ENCODE results near the gene DNAH17. TPM values are rescaled to one million over a fixed set of nuclear protein-coding genes. Genes with fewer than 3 reads are reported as not detected.

Gene DNAH17
- polyA plus RNA-seq, 1 of the 3 experiments (the other 2 are of a cell fraction): not detected

- Histone ChIP-seq H3K27me3 (ENCODE audit: insufficient read depth) (no peaks in the 10 kb centered on the region), H3F3A (replicated peaks; ENCODE audit: insufficient read depth) (no peaks in the 10 kb centered on the region), H3K9me3 (no peaks in the 10 kb centered on the region), H4K20me1 (ENCODE audit: insufficient read depth) (no peaks in the 10 kb centered on the region), H3K4me3 (ENCODE audit: low read depth in 2 of 2, low read length in 1 of 2) (no peak overlapping the region), H3K27ac (ENCODE audit: low read depth in 2 of 2, low read length in 1 of 2) (no peak overlapping the region), H2AFZ (ENCODE audit: low read depth) (no peak overlapping the region), H3K79me2 (ENCODE audit: insufficient read depth) (no peaks in the 10 kb centered on the region), H3K4me1 (ENCODE audit: control insufficient read depth in 1 of 2, insufficient read depth in 2 of 2, low read depth in 1 of 2, low read length in 1 of 2) (peaks cover 0 to 1% of the 10 kb centered on the region in 2 experiments; a peak in 1 of 4 replicates), H3K36me3 (replicated peaks in 1 of 2; ENCODE audit: control insufficient read depth in 1 of 2, insufficient read depth in 2 of 2, low read length in 1 of 2) (no peaks in the 10 kb centered on the region), H3K9me2 (no peaks in the 10 kb centered on the region), H3K4me2 (no peak overlapping the region), H3K9ac (no peak overlapping the region)
- POLR2A ChIA-PET: no interaction called here
- CTCF ChIA-PET: interaction anchor here (1.5 kb wide), 1 partner anchor 40 kb away, joined by 4 read pairs; no protein-coding TSS in a partner anchor
- TF ChIP-seq RAD21 (IDR thresholded peaks at IDR 0.05; ENCODE audit: low read length): no peak
- no peak for DNase-seq
- 72% methylated on average over 8 of the region's 8 CpGs for WGBS (ENCODE audit: low lambda C conversion rate)
Observed at GRCh38 chr17:78462148-78462547, 115.0 kb downstream of the DNAH17 start.

- POLR2A ChIA-PET: no interaction called here
- CTCF ChIA-PET: no interaction called here
- no peak overlapping the region for H3K9ac ChIP-seq
Observed at GRCh38 chr17:78461799-78462053, 115.5 kb downstream of the DNAH17 start.

More at GRCh38 chr17:78461799-78462053, 115.5 kb downstream of the DNAH17 start:
- H3K79me2 ChIP-seq (ENCODE audit: insufficient read depth): no peaks in the 10 kb centered on the region
- H3K36me3 ChIP-seq (replicated peaks in 1 of 2; ENCODE audit: control insufficient read depth in 1 of 2, insufficient read depth in 2 of 2, low read length in 1 of 2): no peaks in the 10 kb centered on the region
- no peak for DNase-seq
- WGBS (ENCODE audit: low lambda C conversion rate): 53% methylated on average over 6 of the region's 6 CpGs
- H4K20me1 ChIP-seq (ENCODE audit: insufficient read depth): no peaks in the 10 kb centered on the region
- no peaks in the 10 kb centered on the region for H3F3A ChIP-seq (replicated peaks; ENCODE audit: insufficient read depth)
- no peak overlapping the region for H2AFZ ChIP-seq (ENCODE audit: low read depth)
- H3K4me1 ChIP-seq (ENCODE audit: control insufficient read depth in 1 of 2, insufficient read depth in 2 of 2, low read depth in 1 of 2, low read length in 1 of 2): no peaks in the 10 kb centered on the region; a peak in 1 of 4 replicates
- no peak overlapping the region for H3K4me2 ChIP-seq
- no peak overlapping the region for H3K27ac ChIP-seq (ENCODE audit: low read depth in 2 of 2, low read length in 1 of 2)
- H3K4me3 ChIP-seq (ENCODE audit: low read depth in 2 of 2, low read length in 1 of 2): no peak overlapping the region
- TF ChIP-seq GATA2 (CRISPR knock-in tag; IDR thresholded peaks at IDR 0.05): no peak
- no peak for TF ChIP-seq CHD2 (IDR thresholded peaks at IDR 0.05; ENCODE audit: low read length, partially characterized antibody)
- no peak for TF ChIP-seq POLR2AphosphoS5 (IDR thresholded peaks at IDR 0.05; ENCODE audit: low read depth, low read length)
- TF ChIP-seq NFIC (IDR thresholded peaks at IDR 0.05; ENCODE audit: borderline replicate concordance): no peak
- no peak for TF ChIP-seq YY1 (IDR thresholded peaks at IDR 0.05; ENCODE audit: low read depth)
- TF ChIP-seq MAX (IDR thresholded peaks at IDR 0.05; ENCODE audit: low read depth): no peak
- no peak for TF ChIP-seq RAD21 (IDR thresholded peaks at IDR 0.05; ENCODE audit: low read length)
- TF ChIP-seq ZBTB33 (IDR thresholded peaks at IDR 0.05; ENCODE audit: borderline replicate concordance, low read depth): no peak
- no peak for TF ChIP-seq MEF2A (IDR thresholded peaks at IDR 0.05; ENCODE audit: borderline replicate concordance, low read depth)
- TF ChIP-seq RXRA (IDR thresholded peaks at IDR 0.05; ENCODE audit: borderline replicate concordance, low read depth): no peak
- TF ChIP-seq EZH2phosphoT487 (IDR thresholded peaks at IDR 0.05; ENCODE audit: borderline replicate concordance, low read depth): no peak
- TF ChIP-seq EP300 (IDR thresholded peaks at IDR 0.05; ENCODE audit: borderline replicate concordance in 1 of 2, low read depth in 1 of 2, low read length in 1 of 2): no peak
- TF ChIP-seq NRF1 (IDR thresholded peaks at IDR 0.05; ENCODE audit: low read depth, low read length): no peak
- no peak for TF ChIP-seq RFX5 (IDR thresholded peaks at IDR 0.05; ENCODE audit: low read length)
- no peak for TF ChIP-seq USF2 (IDR thresholded peaks at IDR 0.05; ENCODE audit: borderline replicate concordance, low read depth, low read length)
- TF ChIP-seq TEAD4 (IDR thresholded peaks at IDR 0.05; ENCODE audit: borderline replicate concordance, insufficient read depth): no peak
- no peaks in the 10 kb centered on the region for H3K27me3 ChIP-seq (ENCODE audit: insufficient read depth)
- H3K9me2 ChIP-seq: no peaks in the 10 kb centered on the region
- no peaks in the 10 kb centered on the region for H3K9me3 ChIP-seq

Measured in SK-N-SH (cell line).